Mucosa of stomach (tissue), 1 donor: ENCODE measurements around the gene COL4A2.

Experiments
- H3K27me3 ChIP-seq: one replicate; pipeline ENCODE4 v1.7.0; 2013; ENCODE audit warnings: mild to moderate bottlenecking, low read length; ENCODE audit not compliant: control insufficient read depth, insufficient read depth
- H3K36me3 ChIP-seq: one replicate; pipeline ENCODE4 v1.7.0; 2013; ENCODE audit warnings: low read length; ENCODE audit not compliant: control insufficient read depth, insufficient read depth
- H3K4me1 ChIP-seq: one replicate; pipeline ENCODE4 v1.7.0; 2013; ENCODE audit warnings: mild to moderate bottlenecking, low read length; ENCODE audit not compliant: control insufficient read depth, insufficient read depth
- H3K4me3 ChIP-seq: one replicate; pipeline ENCODE4 v1.7.0; 2013; ENCODE audit warnings: low read length
- H3K9ac ChIP-seq: one replicate; pipeline ENCODE4 v1.7.0; 2013; ENCODE audit warnings: mild to moderate bottlenecking, low read length, moderate library complexity
- H3K9me3 ChIP-seq: one replicate; pipeline ENCODE4 v1.7.0; 2013; ENCODE audit warnings: mild to moderate bottlenecking, low read length, moderate library complexity; ENCODE audit not compliant: control insufficient read depth
- donor health status: Pancreatic carcinoma.

COL4A2 gene

GRCh38 chr13:110403315-110403714 is 96.2 kb downstream of the COL4A2 start:
- Histone ChIP-seq H3K36me3 (no peaks in the 10 kb centered on the region), H3K4me1 (no peaks in the 10 kb centered on the region), H3K9me3 (no peaks in the 10 kb centered on the region), H3K27me3 (no peaks in the 10 kb centered on the region), H3K9ac (no peak overlapping the region), H3K4me3 (no peak overlapping the region)

DNA sequence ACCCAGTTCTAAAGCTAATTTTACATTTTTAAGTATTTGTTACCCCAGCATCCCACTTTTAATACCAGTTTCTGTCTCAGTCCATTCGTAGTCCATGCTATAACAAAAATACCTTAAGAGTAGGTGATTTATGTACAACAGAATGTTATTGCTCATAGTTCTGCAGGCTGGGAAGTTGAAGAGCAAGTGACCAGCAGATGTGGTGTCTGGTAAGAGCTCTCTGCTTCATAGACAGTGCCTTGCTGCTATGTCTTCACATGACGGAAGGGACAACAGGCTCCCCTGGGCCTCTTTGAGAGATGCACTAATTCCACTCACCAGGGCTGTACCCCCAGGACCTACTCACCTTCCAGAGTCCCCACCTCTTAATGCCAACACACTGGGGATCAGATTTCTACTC is 96.6 kb downstream of the COL4A2 start:
- Histone ChIP-seq H3K4me1 (no peaks in the 10 kb centered on the region), H3K27me3 (no peaks in the 10 kb centered on the region)

DNA sequence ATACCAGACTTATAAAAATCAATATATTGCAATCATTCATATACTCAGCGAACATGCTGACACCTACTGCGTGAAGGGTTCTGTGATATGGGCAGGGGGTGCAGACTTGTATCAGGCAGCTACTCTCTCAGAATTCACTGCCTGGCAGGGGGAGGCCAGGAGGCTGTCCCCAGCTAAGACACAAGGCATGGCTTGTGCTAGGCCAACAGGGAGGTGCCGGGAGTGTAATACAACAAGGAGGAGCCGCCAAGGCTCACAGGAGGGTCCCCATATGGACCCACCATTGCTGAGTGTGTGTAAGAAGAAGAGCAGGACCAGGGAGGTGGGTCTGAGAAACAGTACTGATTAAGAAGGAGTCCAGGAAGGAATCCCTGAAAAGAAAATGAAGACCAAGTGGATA is 97.2 kb downstream of the COL4A2 start:
- Histone ChIP-seq H3K36me3 (no peaks in the 10 kb centered on the region), H3K9me3 (no peaks in the 10 kb centered on the region), H3K4me1 (no peaks in the 10 kb centered on the region), H3K4me3 (no peak overlapping the region), H3K27me3 (no peaks in the 10 kb centered on the region), H3K9ac (no peak overlapping the region)

More for the DNA sequence above, 96.6 kb downstream of the COL4A2 start:
- H3K9ac ChIP-seq = no peak overlapping the region
- H3K4me3 ChIP-seq = no peak overlapping the region
- no peaks in the 10 kb centered on the region for H3K9me3 ChIP-seq
- H3K36me3 ChIP-seq = no peaks in the 10 kb centered on the region

DNA sequence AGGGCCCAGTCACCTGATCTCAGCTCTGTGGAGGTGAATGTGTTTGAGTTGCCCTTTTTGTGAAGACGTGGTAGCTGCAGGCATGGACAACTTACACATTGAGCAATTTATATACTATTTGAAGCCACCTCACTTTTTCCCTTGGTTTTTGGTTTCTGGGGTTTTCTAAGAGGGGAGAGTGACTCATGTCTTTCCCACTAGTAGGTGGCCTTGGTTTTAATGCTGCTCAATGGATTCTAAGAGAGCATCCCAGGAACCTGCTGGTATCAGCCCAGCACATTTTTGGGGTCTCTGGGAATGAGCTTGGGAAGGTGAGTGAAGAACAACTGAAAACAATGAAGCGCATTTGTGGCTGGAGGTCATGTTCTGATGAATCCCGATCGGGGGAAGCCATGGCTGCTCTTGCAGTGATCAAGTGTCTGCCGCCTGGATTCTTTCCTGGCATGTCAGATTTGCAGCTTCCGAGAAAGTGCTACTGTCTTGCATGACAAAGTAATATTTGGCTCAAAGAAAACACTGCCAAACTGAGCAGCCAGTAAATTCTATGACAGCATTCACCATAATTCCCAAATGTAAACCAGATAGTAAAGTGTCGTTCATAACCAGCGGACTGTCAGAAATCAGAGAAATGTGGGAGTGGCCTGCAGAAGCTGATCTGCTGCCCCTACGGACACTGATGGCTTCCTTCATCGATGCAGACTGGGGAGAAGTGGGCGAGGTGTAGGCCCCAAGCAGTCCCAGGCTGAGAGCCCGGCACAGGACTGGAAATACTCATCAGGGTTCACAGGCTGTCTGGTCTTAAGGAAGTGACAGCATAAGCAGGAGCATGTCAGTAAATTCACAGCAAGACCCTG is 98.7 kb downstream of the COL4A2 start:
- Histone ChIP-seq H3K4me3 (no peak overlapping the region), H3K36me3 (no peaks in the 10 kb centered on the region), H3K4me1 (no peaks in the 10 kb centered on the region), H3K9me3 (no peaks in the 10 kb centered on the region), H3K9ac (no peak overlapping the region), H3K27me3 (no peaks in the 10 kb centered on the region)

- Histone ChIP-seq H3K27me3 (peaks cover 4% of the 10 kb centered on the region), H3K9me3 (no peaks in the 10 kb centered on the region), H3K4me1 (peaks cover 3% of the 10 kb centered on the region), H3K9ac (no peak overlapping the region), H3K4me3 (no peak overlapping the region), H3K36me3 (no peaks in the 10 kb centered on the region)
These were observed 99.9 kb downstream of the COL4A2 start for GRCh38 chr13:110407021-110407420.

- H3K9ac ChIP-seq = no peak overlapping the region
- H3K4me1 ChIP-seq = peaks cover 8% of the 10 kb centered on the region
- peaks cover 4% of the 10 kb centered on the region for H3K27me3 ChIP-seq
- H3K4me3 ChIP-seq = no peak overlapping the region
- H3K36me3 ChIP-seq = no peaks in the 10 kb centered on the region
- H3K9me3 ChIP-seq = no peaks in the 10 kb centered on the region
These were observed 100.4 kb downstream of the COL4A2 start for GRCh38 chr13:110407531-110407930.

GRCh38 chr13:110408286-110408685 is 101.2 kb downstream of the COL4A2 start:
- no peak overlapping the region for H3K4me3 ChIP-seq
- H3K27me3 ChIP-seq = peaks cover 4% of the 10 kb centered on the region
- H3K9me3 ChIP-seq = no peaks in the 10 kb centered on the region
- H3K4me1 ChIP-seq = peaks cover 8% of the 10 kb centered on the region
- H3K9ac ChIP-seq = no peak overlapping the region
- H3K36me3 ChIP-seq = no peaks in the 10 kb centered on the region

DNA sequence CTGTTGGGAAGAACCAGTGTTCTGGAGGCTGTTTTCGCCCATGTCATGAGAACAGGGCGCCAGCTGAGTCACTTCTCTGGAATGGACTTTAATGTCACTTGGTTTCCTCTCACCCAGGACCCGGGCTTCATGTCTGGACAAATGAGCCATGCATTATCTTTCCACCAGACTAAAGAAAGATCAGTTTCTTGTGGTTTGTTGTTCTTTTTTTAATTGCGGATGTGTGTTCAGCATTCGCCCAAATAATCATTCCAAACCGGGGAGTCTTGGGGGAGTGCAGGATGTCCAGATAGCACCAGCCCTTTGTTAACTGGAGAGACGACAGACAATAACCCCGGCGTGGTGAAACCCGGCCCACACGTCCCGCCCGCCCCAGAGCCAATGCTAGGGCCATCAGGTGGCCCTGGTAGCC is 102.5 kb downstream of the COL4A2 start:
- no peak overlapping the region for H3K4me3 ChIP-seq
- peaks cover 8% of the 10 kb centered on the region for H3K4me1 ChIP-seq
- H3K9me3 ChIP-seq = no peaks in the 10 kb centered on the region

DNA sequence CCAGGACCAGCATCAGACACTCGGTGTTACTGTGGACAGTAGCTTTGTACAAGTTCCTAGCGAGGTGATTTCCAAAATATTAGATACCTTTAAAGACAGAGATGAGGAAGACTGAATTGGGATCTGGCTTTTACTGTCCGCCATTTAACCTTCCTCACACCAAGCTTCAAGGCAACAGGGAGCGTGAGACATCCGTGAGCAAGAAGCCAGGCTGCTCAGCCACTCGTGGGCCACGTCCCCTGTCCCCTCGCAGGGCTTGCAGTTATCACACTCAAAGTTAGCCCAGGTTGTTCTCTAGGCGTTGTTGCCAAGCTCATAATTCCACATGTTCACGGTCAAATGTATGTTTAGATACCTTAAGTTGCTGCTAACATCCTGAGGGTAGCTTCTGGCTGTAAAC is 102.9 kb downstream of the COL4A2 start:
- no peaks in the 10 kb centered on the region for H3K36me3 ChIP-seq
- H3K9ac ChIP-seq = no peak overlapping the region
- peaks cover 8% of the 10 kb centered on the region for H3K4me1 ChIP-seq
- peaks cover 4% of the 10 kb centered on the region for H3K27me3 ChIP-seq
- H3K9me3 ChIP-seq = no peaks in the 10 kb centered on the region
- no peak overlapping the region for H3K4me3 ChIP-seq

More for the DNA sequence above, 102.5 kb downstream of the COL4A2 start:
- no peaks in the 10 kb centered on the region for H3K36me3 ChIP-seq
- H3K27me3 ChIP-seq = peaks cover 4% of the 10 kb centered on the region
- H3K9ac ChIP-seq = no peak overlapping the region

DNA sequence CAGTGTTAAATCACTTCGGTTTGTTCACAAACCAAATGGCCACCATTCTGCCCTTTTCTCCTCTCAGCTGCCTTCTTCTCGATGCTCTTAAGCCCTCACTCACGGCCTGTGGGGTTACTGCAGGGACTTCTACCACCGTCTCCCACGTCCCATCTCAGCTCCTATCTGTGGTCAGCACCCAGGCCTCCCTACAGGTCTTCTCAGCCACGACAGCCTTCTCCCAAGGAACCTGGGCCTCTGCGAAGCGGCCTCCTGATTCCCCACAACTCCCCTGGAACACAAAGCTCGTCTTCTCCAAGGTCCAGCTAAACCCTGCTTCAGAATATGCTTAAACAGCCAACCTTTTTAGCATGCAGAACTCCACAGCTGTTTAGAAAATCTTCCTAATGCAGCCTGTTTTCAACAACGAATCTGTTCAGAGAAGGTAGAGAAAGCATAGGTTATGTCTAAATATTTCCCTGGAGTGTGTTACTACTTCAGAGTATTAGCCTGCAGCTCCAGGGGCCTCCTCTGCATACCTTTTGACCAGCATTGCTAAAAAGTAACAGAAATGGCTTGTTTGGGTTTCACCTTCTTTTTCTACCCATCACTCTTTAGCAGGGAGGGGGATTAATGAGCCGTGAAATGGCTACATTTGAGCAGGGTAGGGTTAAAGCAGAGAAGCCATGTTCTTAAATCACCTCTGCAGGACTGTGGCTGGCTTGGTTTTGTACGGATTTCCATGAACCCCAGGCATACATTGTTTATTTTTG is 104.0 kb downstream of the COL4A2 start:
- peaks cover 8% of the 10 kb centered on the region for H3K4me1 ChIP-seq
- H3K36me3 ChIP-seq = no peaks in the 10 kb centered on the region
- no peaks in the 10 kb centered on the region for H3K9me3 ChIP-seq
- no peak overlapping the region for H3K4me3 ChIP-seq
- H3K9ac ChIP-seq = no peak overlapping the region
- peaks cover 4% of the 10 kb centered on the region for H3K27me3 ChIP-seq

DNA sequence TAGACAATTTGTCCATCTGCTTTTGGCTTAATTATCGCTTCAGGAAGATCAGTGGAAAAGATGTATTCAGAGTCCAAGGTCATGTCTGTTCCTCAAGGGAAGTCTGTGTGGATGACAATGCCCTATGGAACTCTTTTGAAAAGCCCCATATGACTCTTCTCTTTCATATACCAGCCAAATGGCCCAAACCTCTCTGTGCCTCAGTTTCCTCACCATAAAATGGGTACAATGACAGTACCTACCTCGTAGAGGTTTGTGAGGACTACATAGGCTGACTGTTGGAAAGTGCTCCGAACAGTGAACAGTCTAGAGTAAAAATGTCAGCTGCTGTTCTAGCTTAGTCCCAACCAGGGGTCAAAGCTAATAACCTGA is 104.6 kb downstream of the COL4A2 start:
- no peak overlapping the region for H3K9ac ChIP-seq
- no peak overlapping the region for H3K4me3 ChIP-seq

DNA sequence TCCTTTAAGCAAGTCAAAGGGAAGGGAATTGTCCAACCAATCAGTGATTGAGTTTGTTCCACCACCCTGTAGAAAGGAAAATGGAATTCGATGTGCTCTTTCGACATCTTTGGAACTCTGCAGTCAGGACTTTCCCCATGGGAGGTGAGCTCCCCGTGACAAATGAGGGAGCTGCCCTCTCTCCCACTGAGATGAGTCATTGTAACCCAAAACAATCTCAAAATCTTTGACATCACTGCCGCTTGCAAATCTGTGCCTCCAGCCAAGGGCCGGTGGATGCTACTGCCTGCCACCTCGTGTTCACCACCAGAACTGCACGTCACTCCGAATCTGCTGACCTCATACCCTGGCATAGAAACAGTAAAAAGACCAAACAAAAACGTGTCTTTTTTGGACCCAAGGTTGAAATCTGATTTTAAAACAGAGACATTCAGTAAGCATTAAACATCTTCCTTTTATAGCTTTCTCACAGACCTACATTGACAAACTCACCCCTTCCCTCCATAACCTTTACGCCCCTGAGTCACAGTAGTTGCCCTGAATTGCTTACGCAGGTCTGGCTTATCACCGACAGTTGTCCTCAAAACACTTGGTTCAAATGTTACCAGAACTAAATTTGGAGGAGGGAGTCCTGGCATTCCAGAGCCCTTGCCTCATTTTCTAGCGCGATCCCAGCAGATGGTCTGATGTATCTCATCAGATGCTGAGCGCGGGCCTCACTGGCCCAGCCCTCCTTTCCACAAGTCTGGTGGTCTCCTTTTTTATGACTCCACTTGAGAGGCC is 105.2 kb downstream of the COL4A2 start:
- peaks cover 8% of the 10 kb centered on the region for H3K4me1 ChIP-seq
- H3K9ac ChIP-seq = no peak overlapping the region

More for the DNA sequence above, 104.6 kb downstream of the COL4A2 start:
- Histone ChIP-seq H3K4me1 (peaks cover 8% of the 10 kb centered on the region), H3K9me3 (no peaks in the 10 kb centered on the region), H3K36me3 (no peaks in the 10 kb centered on the region), H3K27me3 (peaks cover 4% of the 10 kb centered on the region)

More for the DNA sequence above, 105.2 kb downstream of the COL4A2 start:
- Histone ChIP-seq H3K36me3 (no peaks in the 10 kb centered on the region), H3K4me3 (no peak overlapping the region), H3K9me3 (no peaks in the 10 kb centered on the region), H3K27me3 (peaks cover 4% of the 10 kb centered on the region)
